H1 (cell line): ENCODE measurements around the gene RIPOR3. TPM values are rescaled to one million over a fixed set of nuclear protein-coding genes. Genes with fewer than 3 reads are reported as not detected.

Source experiments
- CTCF ChIA-PET: fragments of 300-600 bp; sonication (Branson Sonifier 250); formaldehyde crosslinking; loops from one replicate; lab custom pipeline; 2021; ENCODE audit not compliant: partially characterized antibody; lab: Charles Lee
- POLR2A ChIA-PET: fragments of 300-600 bp; sonication (Branson Sonifier 250); formaldehyde crosslinking; loops from one replicate; lab custom pipeline; 2021; ENCODE audit warnings: inconsistent platforms; ENCODE audit not compliant: partially characterized antibody; lab: Charles Lee
- DNase-seq, 2 experiments: peaks; one replicate each; pipeline versions ENCODE4 v3.0.0 to v3.0.0-alpha.2; 2010 to 2022; ENCODE audit warnings: low spot score in 2 of 2, low read depth in 1 of 2, mixed read lengths in 1 of 2
- FAIRE-seq: peaks from 2 replicates; lab custom pipeline; 2011; peaks lifted over from hg19 to GRCh38; lab: Jason Lieb, UNC
- H2AFZ ChIP-seq: 2 replicates; pipeline ENCODE4 v1.8.1; 2012; ENCODE audit warnings: low read length, inconsistent platforms
- H2AK5ac ChIP-seq: 2 replicates; pipeline ENCODE4 v1.6.1; 2013; ENCODE audit warnings: low read depth, low read length
- H2BK120ac ChIP-seq: replicated peaks from 2 replicates; pipeline ENCODE3; 2013; ENCODE audit warnings: low read depth, low read length, inconsistent platforms
- H2BK12ac ChIP-seq: 2 replicates; pipeline ENCODE4 v1.6.1; 2013; ENCODE audit warnings: low read depth, low read length
- H2BK15ac ChIP-seq: 2 replicates; pipeline ENCODE4 v1.6.1; 2013; ENCODE audit warnings: low read length
- H2BK20ac ChIP-seq: 2 replicates; pipeline ENCODE4 v1.6.1; 2013; ENCODE audit warnings: low read length
- H2BK5ac ChIP-seq: 2 replicates; pipeline ENCODE4 v1.6.1; 2013; ENCODE audit warnings: low read depth, low read length
- H3K14ac ChIP-seq: 2 replicates; pipeline ENCODE4 v1.6.1; 2013; ENCODE audit warnings: inconsistent platforms; ENCODE audit not compliant: insufficient read length
- H3K18ac ChIP-seq: 2 replicates; pipeline ENCODE4 v1.6.1; 2013; ENCODE audit warnings: low read length; ENCODE audit errors: extremely low read depth
- H3K23ac ChIP-seq: 2 replicates; pipeline ENCODE4 v1.6.1; 2013; ENCODE audit warnings: inconsistent platforms; ENCODE audit not compliant: insufficient read length
- H3K23me2 ChIP-seq: 2 replicates; pipeline ENCODE4 v1.6.1; 2013; ENCODE audit warnings: low read depth, low read length
- H3K27ac ChIP-seq: 2 replicates; pipeline ENCODE4 v1.6.1; 2011; ENCODE audit warnings: low read depth, low read length, inconsistent platforms
- H3K27me3 ChIP-seq, 4 experiments: replicated peaks in 1 of 4; 1 replicate in 1 of 4; 2 replicates in 3 of 4; pipeline versions ENCODE4 v1.6.1 to v1.8.1; 2011 to 2013; ENCODE audit warnings: low read length in 3 of 4, mild to moderate bottlenecking in 3 of 4, inconsistent platforms in 2 of 4, mixed read lengths in 2 of 4, moderate library complexity in 1 of 4; ENCODE audit not compliant: control insufficient read depth in 3 of 4, insufficient read depth in 3 of 4; ENCODE audit errors: extremely low read depth in 1 of 4
- H3K36me3 ChIP-seq, 4 experiments: 2 replicates each; pipeline versions ENCODE4 v1.6.1 to v1.8.1; 2011 to 2013; ENCODE audit warnings: mild to moderate bottlenecking in 4 of 4, low read length in 3 of 4, moderate library complexity in 2 of 4, control low read depth in 1 of 4, inconsistent platforms in 1 of 4; ENCODE audit not compliant: insufficient read depth in 4 of 4, control insufficient read depth in 2 of 4
- H3K4ac ChIP-seq: replicated peaks from 2 replicates; pipeline ENCODE3; 2013; ENCODE audit warnings: low read length, low read depth, mixed read lengths, inconsistent platforms; ENCODE audit not compliant: insufficient read length
- H3K4me1 ChIP-seq, 4 experiments: replicated peaks in 1 of 4; 1 replicate in 1 of 4; 2 replicates in 3 of 4; pipeline versions ENCODE4 v1.6.1 to v1.8.1; 2011 to 2013; ENCODE audit warnings: low read length in 3 of 4, inconsistent platforms in 2 of 4, mixed read lengths in 1 of 4; ENCODE audit not compliant: insufficient read depth in 4 of 4, control insufficient read depth in 3 of 4
- H3K4me2 ChIP-seq, 2 experiments: 2 replicates each; pipeline versions ENCODE4 v1.6.1 to v1.8.1; 2011 to 2013; ENCODE audit warnings: low read depth in 2 of 2, low read length in 2 of 2, control low read depth in 1 of 2, inconsistent platforms in 1 of 2, mild to moderate bottlenecking in 1 of 2; ENCODE audit not compliant: insufficient read depth in 1 of 2
- H3K4me3 ChIP-seq, 4 experiments: fragments of 200-600, 300-600 bp in 1 of 4; sonication (generic), shearing (Covaris generic), sonication (Bioruptor Twin) in 1 of 4; 2 replicates each; pipeline versions ENCODE4 v1.5.1 to v1.8.1; 2011 to 2016; ENCODE audit warnings: low read length in 4 of 4, low read depth in 3 of 4, control low read depth in 2 of 4, inconsistent platforms in 2 of 4, mild to moderate bottlenecking in 2 of 4, mixed read lengths in 1 of 4, moderate library complexity in 1 of 4; ENCODE audit not compliant: insufficient read depth in 2 of 4; ENCODE audit errors: extremely low read depth in 1 of 4
- H3K56ac ChIP-seq: replicated peaks from 2 replicates; pipeline ENCODE3; 2013; ENCODE audit warnings: low read depth, mild to moderate bottlenecking, mixed read lengths, low read length, inconsistent platforms; ENCODE audit not compliant: insufficient read length
- H3K79me1 ChIP-seq: 2 replicates; pipeline ENCODE4 v1.6.1; 2013; ENCODE audit warnings: low read depth, low read length, control low read depth
- H3K79me2 ChIP-seq, 2 experiments: 2 replicates each; pipeline versions ENCODE4 v1.6.1 to v1.8.1; 2012 to 2013; ENCODE audit warnings: low read length in 2 of 2, mild to moderate bottlenecking in 2 of 2, inconsistent platforms in 1 of 2; ENCODE audit not compliant: insufficient read depth in 2 of 2, control insufficient read depth in 1 of 2
- H3K9ac ChIP-seq, 4 experiments: replicated peaks in 1 of 4; 1 replicate in 1 of 4; 2 replicates in 3 of 4; pipeline versions ENCODE4 v1.6.1 to v1.8.1; 2011 to 2013; ENCODE audit warnings: low read depth in 3 of 4, low read length in 3 of 4, control low read depth in 2 of 4, mild to moderate bottlenecking in 2 of 4, moderate library complexity in 2 of 4, inconsistent platforms in 1 of 4; ENCODE audit errors: extremely low read depth in 1 of 4
- H3K9me3 ChIP-seq, 2 experiments: 2 replicates each; pipeline versions ENCODE4 v1.6.1 to v1.8.1; 2012 to 2013; ENCODE audit warnings: mild to moderate bottlenecking in 2 of 2, moderate library complexity in 2 of 2, control low read depth in 1 of 2, inconsistent platforms in 1 of 2, low read depth in 1 of 2, low read length in 1 of 2, mixed read lengths in 1 of 2; ENCODE audit not compliant: insufficient read depth in 2 of 2
- H4K20me1 ChIP-seq, 2 experiments: replicated peaks in 1 of 2; 2 replicates each; pipeline versions ENCODE3 to v1.8.1; 2011 to 2013; ENCODE audit warnings: inconsistent platforms in 2 of 2, low read length in 2 of 2, mild to moderate bottlenecking in 1 of 2; ENCODE audit not compliant: insufficient read depth in 2 of 2, control insufficient read depth in 1 of 2
- H4K5ac ChIP-seq: 2 replicates; pipeline ENCODE4 v1.6.1; 2013; ENCODE audit warnings: low read length, low read depth, mixed read lengths, inconsistent platforms; ENCODE audit not compliant: insufficient read length
- H4K8ac ChIP-seq: 2 replicates; pipeline ENCODE4 v1.8.0; 2013; ENCODE audit warnings: mild to moderate bottlenecking, moderate library complexity, low read length, inconsistent platforms; ENCODE audit not compliant: insufficient read depth; ENCODE audit errors: extremely low read depth
- H4K91ac ChIP-seq: replicated peaks from 2 replicates; pipeline ENCODE3; 2013; ENCODE audit warnings: low read length, mixed read lengths, inconsistent platforms; ENCODE audit not compliant: insufficient read length
- CHD1 ChIP-seq: IDR thresholded peaks from 2 replicates; pipeline ENCODE4 v1.6.1; 2012; ENCODE audit warnings: low read depth, low read length, improper control_type of control experiment
- NANOG ChIP-seq: IDR thresholded peaks from 2 replicates; pipeline ENCODE4 v1.6.1; 2011; ENCODE audit warnings: low read length, low read depth, mild to moderate bottlenecking, inconsistent platforms; ENCODE audit not compliant: insufficient read depth, poor library complexity, severe bottlenecking
- WGBS, 2 experiments: shearing (Covaris generic) in 1 of 2; methylation state at CpG; one replicate each; pipeline versions ENCODE4 v1.1.6 to v1.1.7; 2013 to 2015; ENCODE audit warnings: low lambda C conversion rate in 2 of 2, mixed read lengths in 2 of 2, inconsistent platforms in 1 of 2, low coverage in 1 of 2, missing lambda C conversion rate in 1 of 2; ENCODE audit not compliant: insufficient replicate concordance in 2 of 2, insufficient coverage in 1 of 2, insufficient read length in 1 of 2; ENCODE audit errors: extremely low coverage in 1 of 2, missing lambda C conversion rate in 1 of 2; 5-methylcytosine and 5-hydroxymethylcytosine counted together
- polyA plus RNA-seq, 7 experiments: library from polyadenylated mRNA; depleted of rRNA in 3 of 7; stranded (reverse) in 5 of 7; unstranded in 2 of 7; fragments of >200 nt in 5 of 7; fragments of 200-250 nt in 2 of 7; gene quantifications; 1 replicate in 5 of 7; 2 replicates in 1 of 7; 4 replicates in 1 of 7; pipeline versions ENCODE4 v1.2.1 to v1.2.3, GENCODE V29; 2011 to 2013; ENCODE audit warnings: missing spikeins in 2 of 7, mixed read lengths in 2 of 7
- total RNA-seq: library from RNA; stranded (reverse); fragmentation: NEBNext Ultra II Directional; extraction: Animal tissue kit (Norgen Biotek cat#: 25700); gene quantifications from 2 replicates; pipeline ENCODE4 v1.2.1, GENCODE V29; 2021

Gene RIPOR3
- total and polyA plus RNA-seq, 2 of the 8 experiments (the other 6 are each of a cell fraction or from before 2014, with no cell fraction given) = 3.6 to 4.5 TPM

DNA sequence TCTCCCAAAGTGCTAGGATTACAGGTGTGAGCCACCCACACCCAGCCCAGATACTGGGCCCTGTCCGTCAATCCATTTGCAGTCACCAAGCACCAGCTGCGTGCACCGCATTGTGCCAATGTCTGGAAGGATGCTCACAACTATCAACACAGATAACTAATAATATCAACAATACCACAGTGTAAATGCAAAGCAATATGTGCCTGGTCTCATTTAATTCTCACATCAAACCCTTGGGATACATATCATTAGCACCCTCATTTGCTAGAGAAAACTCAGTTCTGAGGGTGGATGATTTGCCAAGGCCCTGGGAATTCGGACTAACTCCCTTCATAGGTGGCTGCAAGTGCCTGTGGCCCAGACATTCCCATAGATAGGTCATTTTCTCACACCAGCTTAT, 14.5 kb downstream of the RIPOR3 start:
- no peak for FAIRE-seq
- no peak overlapping the region for H3K4me2 ChIP-seq
- peaks cover 1% of the 10 kb centered on the region; the same call in 1 of the 2 replicates for H3K23me2 ChIP-seq
- CTCF ChIA-PET = interaction anchor here (1.1 to 2.1 kb wide), 2 partner anchors 41 to 51 kb away, joined by 3 to 6 read pairs; no protein-coding TSS in a partner anchor
- no peak overlapping the region for H2BK20ac ChIP-seq
- H3K4me1 ChIP-seq = peaks cover 0 to 2% (median 0%) of the 10 kb centered on the region in 4 experiments; a peak in 2 of 7 replicates
- no peak overlapping the region for H4K5ac ChIP-seq
- H3K4me3 ChIP-seq = no peak overlapping the region
- H3K27ac ChIP-seq = no peak overlapping the region
- H2BK5ac ChIP-seq = no peak overlapping the region
- no peak overlapping the region for H3K4ac ChIP-seq
- H3K14ac ChIP-seq = no peak overlapping the region
- no peak overlapping the region for H4K8ac ChIP-seq
- no peak overlapping the region for H2AK5ac ChIP-seq
- H3K9ac ChIP-seq = no peak overlapping the region
- H3K56ac ChIP-seq = no peak overlapping the region
- no peak for DNase-seq
- H3K18ac ChIP-seq = no peak overlapping the region
- H3K23ac ChIP-seq = no peak overlapping the region
- no peak overlapping the region for H2BK12ac ChIP-seq
- no peak overlapping the region for H2AFZ ChIP-seq
- H4K20me1 ChIP-seq = peaks cover 0 to under 1% of the 10 kb centered on the region in 2 experiments
- no peak overlapping the region for H4K91ac ChIP-seq
- WGBS, 2 experiments = 92% methylated on average over 4 of the region's 4 CpGs; no CpG with 5 or more reads in 1 of the 2 experiments
- no peak overlapping the region for H2BK120ac ChIP-seq
- H2BK15ac ChIP-seq = no peak overlapping the region
- POLR2A ChIA-PET = interaction anchor here (0.6 kb wide), 1 partner anchor 194 kb away, joined by 3 read pairs; no protein-coding TSS in a partner anchor
- H3K79me1 ChIP-seq = no peaks in the 10 kb centered on the region
- TF ChIP-seq CHD1 = no peak
- no peak for TF ChIP-seq NANOG
- H3K36me3 ChIP-seq = no peaks in the 10 kb centered on the region
- no peaks in the 10 kb centered on the region for H3K79me2 ChIP-seq
- H3K9me3 ChIP-seq = no peaks in the 10 kb centered on the region
- H3K27me3 ChIP-seq = no peaks in the 10 kb centered on the region
